Neural progenitor cell (in vitro differentiated cells): ENCODE results near the gene CD160. TPM values are rescaled to one million over a fixed set of nuclear protein-coding genes. Genes with fewer than 3 reads are reported as not detected.
"Not testable (repeated sequence)": the region's sequence is repeated elsewhere in the genome, so short reads cannot be mapped to it uniquely, and the experiment has no call there.

ENCODE experiments used
- DNase-seq: peaks from one replicate; pipeline ENCODE4 v3.0.0-alpha.2; 2016; ENCODE audit warnings: low spot score
- H2AFZ ChIP-seq: fragments of 200-600 bp; sonication (generic); replicated peaks from 2 replicates; pipeline ENCODE4 v1.6.1; 2016; ENCODE audit warnings: antibody characterized with exemption
- H3F3A ChIP-seq: fragments of 200-600 bp; sonication (generic); 2 replicates; pipeline ENCODE4 v1.6.1; 2016; ENCODE audit warnings: antibody characterized with exemption, low read depth
- H3K27ac ChIP-seq: fragments of 200-600 bp; sonication (generic); 2 replicates; pipeline ENCODE4 v1.5.1; 2016; ENCODE audit warnings: mild to moderate bottlenecking
- H3K27me3 ChIP-seq: fragments of 200-600 bp; sonication (generic); 2 replicates; pipeline ENCODE4 v1.6.1; 2016; ENCODE audit warnings: mild to moderate bottlenecking, moderate library complexity
- H3K36me3 ChIP-seq: fragments of 200-600 bp; sonication (generic); 2 replicates; pipeline ENCODE4 v1.5.1; 2016
- H3K4me1 ChIP-seq: fragments of 200-600 bp; sonication (generic); 2 replicates; pipeline ENCODE4 v1.6.1; 2016; ENCODE audit warnings: mixed run types
- H3K4me2 ChIP-seq: fragments of 200-600 bp; sonication (generic); 2 replicates; pipeline ENCODE4 v1.6.1; 2016
- H3K4me3 ChIP-seq: fragments of 200-600 bp; sonication (generic); 2 replicates; pipeline ENCODE4 v1.5.1; 2016
- H3K79me2 ChIP-seq: fragments of 200-600 bp; sonication (generic); 2 replicates; pipeline ENCODE4 v1.6.1; 2016; ENCODE audit warnings: low read depth
- H3K9ac ChIP-seq: fragments of 200-600 bp; sonication (generic); 2 replicates; pipeline ENCODE4 v1.6.1; 2016
- H3K9me3 ChIP-seq: fragments of 200-600 bp; sonication (generic); 2 replicates; pipeline ENCODE4 v1.5.1; 2016; ENCODE audit warnings: low read depth
- H4K20me1 ChIP-seq: fragments of 200-600 bp; sonication (generic); 2 replicates; pipeline ENCODE4 v1.6.1; 2016; ENCODE audit warnings: low read depth
- H3K27ac Mint-ChIP-seq: 3 replicates; pipeline ENCODE4 v1.8.0; 2021; ENCODE audit warnings: mixed read lengths
- H3K27me3 Mint-ChIP-seq: 2 replicates; pipeline ENCODE4 v1.8.0; 2022; ENCODE audit warnings: low read depth, mild to moderate bottlenecking, inconsistent platforms, moderate library complexity, mixed read lengths; ENCODE audit not compliant: insufficient read depth
- H3K36me3 Mint-ChIP-seq: 3 replicates; pipeline ENCODE4 v1.8.0; 2021; ENCODE audit warnings: mixed read lengths
- H3K4me1 Mint-ChIP-seq: 3 replicates; pipeline ENCODE4 v1.8.0; 2021; ENCODE audit warnings: mixed read lengths
- H3K4me3 Mint-ChIP-seq: 3 replicates; pipeline ENCODE4 v1.8.0; 2021; ENCODE audit warnings: mild to moderate bottlenecking, moderate library complexity, mixed read lengths
- H3K9me3 Mint-ChIP-seq: 3 replicates; pipeline ENCODE4 v1.8.0; 2020; ENCODE audit warnings: mixed read lengths
- total RNA-seq: library from RNA; depleted of rRNA; stranded (reverse); fragments of >200 nt; gene quantifications from 2 replicates; pipeline ENCODE4 v1.2.3, GENCODE V29; 2015; ENCODE audit warnings: low replicate concordance

Gene CD160
- total RNA-seq, 1 donor from 2014 or later, result not detected

- not testable (repeated sequence) for DNase-seq, H3K79me2 ChIP-seq, H3K4me3 ChIP-seq, H3K9ac ChIP-seq, H3K4me3 Mint-ChIP-seq, H4K20me1 ChIP-seq, H3K4me2 ChIP-seq, H3K4me1 Mint-ChIP-seq, H3K4me1 ChIP-seq, H3K27ac ChIP-seq, H3K9me3 ChIP-seq, H3K27me3 Mint-ChIP-seq, H3K27ac Mint-ChIP-seq, H3F3A ChIP-seq, H2AFZ ChIP-seq, H3K27me3 ChIP-seq
- H3K36me3 ChIP-seq, result peaks cover 16% of the 10 kb centered on the region
- Mint-ChIP-seq H3K36me3 (peaks cover 56% of the 10 kb centered on the region), H3K9me3 (peaks cover 47% of the 10 kb centered on the region)
Measured at GRCh38 chr1:145764231-145764940, 45.1 kb downstream of the CD160 start.

- peaks cover 16% of the 10 kb centered on the region for H3K36me3 ChIP-seq
- H3K9ac ChIP-seq, H3K27ac Mint-ChIP-seq, H3K27ac ChIP-seq, H3K9me3 ChIP-seq, DNase-seq, H3K4me1 Mint-ChIP-seq, H3K27me3 Mint-ChIP-seq, H3F3A ChIP-seq, H3K4me3 ChIP-seq, H3K79me2 ChIP-seq, H3K4me3 Mint-ChIP-seq, H3K27me3 ChIP-seq, H4K20me1 ChIP-seq, H3K4me2 ChIP-seq, H3K4me1 ChIP-seq, H2AFZ ChIP-seq: not testable (repeated sequence)
- Mint-ChIP-seq H3K9me3 (peaks cover 47% of the 10 kb centered on the region), H3K36me3 (peaks cover 52% of the 10 kb centered on the region)
Measured at GRCh38 chr1:145765127-145765526, 45.8 kb downstream of the CD160 start.

GRCh38 chr1:145765585-145766360, 46.5 kb downstream of the CD160 start:
- H3K9ac ChIP-seq, H3K27ac ChIP-seq, H3K4me1 ChIP-seq, H3K27me3 ChIP-seq, DNase-seq, H3K27ac Mint-ChIP-seq, H3K4me2 ChIP-seq, H3K9me3 ChIP-seq, H3K4me3 ChIP-seq, H3F3A ChIP-seq, H3K79me2 ChIP-seq, H2AFZ ChIP-seq, H4K20me1 ChIP-seq, H3K4me3 Mint-ChIP-seq, H3K27me3 Mint-ChIP-seq, H3K4me1 Mint-ChIP-seq: not testable (repeated sequence)
- Mint-ChIP-seq H3K36me3 (peaks cover 46% of the 10 kb centered on the region), H3K9me3 (peaks cover 42% of the 10 kb centered on the region)
- peaks cover 16% of the 10 kb centered on the region for H3K36me3 ChIP-seq

GRCh38 chr1:145766926-145767325, 47.6 kb downstream of the CD160 start:
- H3K79me2 ChIP-seq, H4K20me1 ChIP-seq, H3K27ac ChIP-seq, H3K27ac Mint-ChIP-seq, H3K4me3 ChIP-seq, H3K4me2 ChIP-seq, H3F3A ChIP-seq, H3K4me1 ChIP-seq, H3K4me1 Mint-ChIP-seq, H3K4me3 Mint-ChIP-seq, H3K27me3 Mint-ChIP-seq, H3K9ac ChIP-seq, H3K27me3 ChIP-seq, H2AFZ ChIP-seq, DNase-seq, H3K9me3 ChIP-seq: not testable (repeated sequence)
- Mint-ChIP-seq H3K36me3 (peaks cover 49% of the 10 kb centered on the region), H3K9me3 (peaks cover 31% of the 10 kb centered on the region)
- peaks cover 16% of the 10 kb centered on the region for H3K36me3 ChIP-seq

- not testable (repeated sequence) for H3F3A ChIP-seq, H2AFZ ChIP-seq, H3K4me3 Mint-ChIP-seq, H3K27ac ChIP-seq, H3K4me2 ChIP-seq, H3K4me1 Mint-ChIP-seq, H3K9me3 ChIP-seq, H3K27ac Mint-ChIP-seq, H3K4me3 ChIP-seq, H3K4me1 ChIP-seq, H3K79me2 ChIP-seq, DNase-seq, H3K9ac ChIP-seq, H4K20me1 ChIP-seq, H3K27me3 ChIP-seq, H3K36me3 ChIP-seq, H3K27me3 Mint-ChIP-seq
- Mint-ChIP-seq H3K36me3 (peaks cover 51% of the 10 kb centered on the region), H3K9me3 (peaks cover 23% of the 10 kb centered on the region)
Measured at GRCh38 chr1:145768004-145768403, 48.7 kb downstream of the CD160 start.
